ENCODE measurements around the gene G6PC2.

GRCh38 chr2:168952424-168952823 is 51.3 kb downstream of the G6PC2 start:
- no peak for TF ChIP-seq POLR2A (IDR thresholded peaks at IDR 0.05)
- no peak for TF ChIP-seq CTCF (IDR thresholded peaks at IDR 0.05)
- no peak for TF ChIP-seq POLR2AphosphoS5 (IDR thresholded peaks at IDR 0.05; ENCODE audit: insufficient read depth in 1 of 2, low read depth in 1 of 2)
